HUDEP-2 (cell line): ENCODE data around the gene WDR70.

ENCODE experiments used
- DNase-seq, 76 experiments: peaks; one replicate each; lab custom pipeline; 2025; ENCODE audit not compliant: unreplicated experiment in 76 of 76; lab: John Stamatoyannopoulos, UW

WDR70 gene

GRCh38 chr5:37716405-37716804 lies 337.3 kb downstream of the WDR70 start:
- no peak for DNase-seq

GRCh38 chr5:37717276-37717612 lies 338.1 kb downstream of the WDR70 start:
- DNase-seq, result no peak

- no peak for DNase-seq
Measured at GRCh38 chr5:37717613-37718431, 338.7 kb downstream of the WDR70 start.

- no peak for DNase-seq
Measured at GRCh38 chr5:37720550-37720952, 341.4 kb downstream of the WDR70 start.

GRCh38 chr5:37721447-37721871 lies 342.3 kb downstream of the WDR70 start:
- no peak for DNase-seq

GRCh38 chr5:37722236-37723161 lies 343.4 kb downstream of the WDR70 start:
- DNase-seq, result peak in 4 of 76 experiments; percentile 1 to 15 (median 5)

- peak in 17 of 76 experiments; percentile 1 to 26 (median 8) for DNase-seq
Measured at GRCh38 chr5:37723162-37723961, 344.2 kb downstream of the WDR70 start.

GRCh38 chr5:37724395-37725125 lies 345.4 kb downstream of the WDR70 start:
- no peak for DNase-seq

GRCh38 chr5:37725185-37725584 lies 346.1 kb downstream of the WDR70 start:
- DNase-seq, result no peak

- DNase-seq, result no peak
Measured at GRCh38 chr5:37727238-37727637, 348.1 kb downstream of the WDR70 start.

- no peak for DNase-seq
Measured at GRCh38 chr5:37730896-37731455, 351.9 kb downstream of the WDR70 start.

GRCh38 chr5:37734114-37734513 lies 355.0 kb downstream of the WDR70 start:
- DNase-seq, result no peak

- DNase-seq, result peak in 16 of 76 experiments; percentile 4 to 38 (median 12)
Measured at GRCh38 chr5:37735649-37736347, 356.7 kb downstream of the WDR70 start.

GRCh38 chr5:37736397-37736796 lies 357.3 kb downstream of the WDR70 start:
- no peak for DNase-seq

- DNase-seq, result no peak
Measured at GRCh38 chr5:37737326-37738056, 358.4 kb downstream of the WDR70 start.

GRCh38 chr5:37738057-37738691 lies 359.1 kb downstream of the WDR70 start:
- DNase-seq, result peak in 33 of 76 experiments; percentile 1 to 61 (median 23)

GRCh38 chr5:37738865-37739488 lies 359.9 kb downstream of the WDR70 start:
- no peak for DNase-seq
